Measurements from ENCODE around the gene NDFIP1. TPM values are rescaled to one million over a fixed set of nuclear protein-coding genes. Genes with fewer than 3 reads are reported as not detected.

Gene NDFIP1
- total RNA-seq, 4 donors from 2014 or later = 91.7 to 101 (median 97.0) TPM

GRCh38 chr5:142070734-142071133, 37.8 kb upstream of the NDFIP1 start:
- no peak for TF ChIP-seq CTCF (IDR thresholded peaks at IDR 0.05; ENCODE audit: low read depth)

- no peak for TF ChIP-seq CTCF (IDR thresholded peaks at IDR 0.05; ENCODE audit: low read depth)
Measured at GRCh38 chr5:142072488-142072887, 36.1 kb upstream of the NDFIP1 start.

- TF ChIP-seq CTCF (IDR thresholded peaks at IDR 0.05; ENCODE audit: low read depth) = no peak
Measured at GRCh38 chr5:142073362-142073988, 35.1 kb upstream of the NDFIP1 start.

- no peak for TF ChIP-seq CTCF (IDR thresholded peaks at IDR 0.05; ENCODE audit: low read depth)
Measured at GRCh38 chr5:142074006-142074405, 34.6 kb upstream of the NDFIP1 start.

- no peak for TF ChIP-seq CTCF (IDR thresholded peaks at IDR 0.05; ENCODE audit: low read depth)
Measured at GRCh38 chr5:142078221-142078620, 30.4 kb upstream of the NDFIP1 start.

GRCh38 chr5:142078706-142079105, 29.9 kb upstream of the NDFIP1 start:
- no peak for TF ChIP-seq CTCF (IDR thresholded peaks at IDR 0.05; ENCODE audit: low read depth)

- no peak for TF ChIP-seq CTCF (IDR thresholded peaks at IDR 0.05; ENCODE audit: low read depth)
Measured at GRCh38 chr5:142079306-142079721, 29.3 kb upstream of the NDFIP1 start.
